ENCODE measurements around the gene DLST. TPM values are rescaled to one million over a fixed set of nuclear protein-coding genes. Genes with fewer than 3 reads are reported as not detected.

DLST gene
- total RNA-seq, 4 donors from 2014 or later: 79.3 to 98.7 (median 87.8) TPM

DNA sequence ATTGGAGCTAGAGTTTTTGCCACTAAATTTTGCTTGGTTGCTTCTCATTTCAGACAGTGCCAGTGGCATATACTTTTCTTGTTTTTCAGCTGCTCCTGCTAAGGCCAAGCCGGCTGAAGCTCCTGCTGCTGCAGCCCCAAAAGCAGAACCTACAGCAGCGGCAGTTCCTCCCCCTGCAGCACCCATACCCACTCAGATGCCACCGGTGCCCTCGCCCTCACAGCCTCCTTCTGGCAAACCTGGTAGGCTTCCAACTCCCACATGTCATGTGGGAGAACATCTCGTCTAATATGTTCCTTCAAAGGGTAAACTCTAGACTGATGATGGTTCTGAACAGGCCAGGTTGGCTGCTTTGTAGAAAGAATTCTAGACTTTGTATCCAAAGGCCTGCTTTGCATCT is 11.0 kb downstream of the DLST start:
- peaks cover 26 to 91% of the 10 kb centered on the region in 2 donors for H3K36me3 ChIP-seq
- WGBS, 2 donors (ENCODE audit: low coverage in 1 of 2): 75% methylated on average over 2 to 4 of the region's 5 CpGs
- no peak for ATAC-seq

DNA sequence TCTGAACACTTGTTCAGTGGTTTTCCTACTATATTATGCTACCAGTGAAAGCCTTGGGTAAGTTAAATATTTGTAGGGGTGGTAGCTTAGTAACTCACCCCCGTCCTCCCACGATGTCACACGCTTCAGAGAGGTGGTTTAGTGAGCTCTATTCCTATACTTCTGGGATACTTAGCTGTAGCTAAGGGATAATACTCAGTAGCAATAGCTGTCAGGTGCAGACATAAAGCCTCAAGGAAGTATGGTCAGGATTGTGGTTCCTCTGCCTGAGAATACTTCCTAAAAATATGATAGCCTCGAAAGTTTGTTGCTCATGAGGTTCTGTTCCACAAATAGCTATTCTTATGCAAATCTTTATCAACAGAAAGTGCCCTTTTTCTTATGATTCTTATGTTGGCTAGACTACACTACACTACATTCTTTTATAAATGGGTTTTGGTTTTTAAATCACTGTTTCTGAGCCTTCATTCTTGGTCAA is 11.9 kb downstream of the DLST start:
- WGBS, 2 donors (ENCODE audit: low coverage in 1 of 2): 58 to 75% methylated on average over 3 to 4 of the region's 4 CpGs
- H3K27ac ChIP-seq: no peak overlapping the region
- TF ChIP-seq, protein P1, sequence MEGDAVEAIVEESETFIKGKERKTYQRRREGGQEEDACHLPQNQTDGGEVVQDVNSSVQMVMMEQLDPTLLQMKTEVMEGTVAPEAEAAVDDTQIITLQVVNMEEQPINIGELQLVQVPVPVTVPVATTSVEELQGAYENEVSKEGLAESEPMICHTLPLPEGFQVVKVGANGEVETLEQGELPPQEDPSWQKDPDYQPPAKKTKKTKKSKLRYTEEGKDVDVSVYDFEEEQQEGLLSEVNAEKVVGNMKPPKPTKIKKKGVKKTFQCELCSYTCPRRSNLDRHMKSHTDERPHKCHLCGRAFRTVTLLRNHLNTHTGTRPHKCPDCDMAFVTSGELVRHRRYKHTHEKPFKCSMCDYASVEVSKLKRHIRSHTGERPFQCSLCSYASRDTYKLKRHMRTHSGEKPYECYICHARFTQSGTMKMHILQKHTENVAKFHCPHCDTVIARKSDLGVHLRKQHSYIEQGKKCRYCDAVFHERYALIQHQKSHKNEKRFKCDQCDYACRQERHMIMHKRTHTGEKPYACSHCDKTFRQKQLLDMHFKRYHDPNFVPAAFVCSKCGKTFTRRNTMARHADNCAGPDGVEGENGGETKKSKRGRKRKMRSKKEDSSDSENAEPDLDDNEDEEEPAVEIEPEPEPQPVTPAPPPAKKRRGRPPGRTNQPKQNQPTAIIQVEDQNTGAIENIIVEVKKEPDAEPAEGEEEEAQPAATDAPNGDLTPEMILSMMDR (IDR thresholded peaks at IDR 0.05): no peak
- TF ChIP-seq POLR2A (IDR thresholded peaks at IDR 0.05) (no peak), EP300 (IDR thresholded peaks at IDR 0.05) (no peak), POLR2AphosphoS5 (IDR thresholded peaks at IDR 0.05) (no peak)
- peaks cover 29 to 100% of the 10 kb centered on the region in 2 donors for H3K36me3 ChIP-seq
- H3K4me3 ChIP-seq: no peak overlapping the region
- H3K9me3 ChIP-seq: no peaks in the 10 kb centered on the region
- H3K4me1 ChIP-seq: peaks cover 0 to 4% (median 0%) of the 10 kb centered on the region in 3 donors
- ATAC-seq: no peak
- no peaks in the 10 kb centered on the region for H3K27me3 ChIP-seq

More for the DNA sequence above, 11.0 kb downstream of the DLST start:
- Histone ChIP-seq H3K27me3 (no peaks in the 10 kb centered on the region), H3K4me1 (peaks cover 0 to 13% (median 0%) of the 10 kb centered on the region in 3 donors), H3K4me3 (no peak overlapping the region), H3K9me3 (no peaks in the 10 kb centered on the region), H3K27ac (no peak overlapping the region)
- TF ChIP-seq, protein P1 (IDR thresholded peaks at IDR 0.05): no peak
- no peak for TF ChIP-seq POLR2AphosphoS5 (IDR thresholded peaks at IDR 0.05)
- TF ChIP-seq EP300 (IDR thresholded peaks at IDR 0.05): no peak
- TF ChIP-seq POLR2A (IDR thresholded peaks at IDR 0.05): no peak

DNA sequence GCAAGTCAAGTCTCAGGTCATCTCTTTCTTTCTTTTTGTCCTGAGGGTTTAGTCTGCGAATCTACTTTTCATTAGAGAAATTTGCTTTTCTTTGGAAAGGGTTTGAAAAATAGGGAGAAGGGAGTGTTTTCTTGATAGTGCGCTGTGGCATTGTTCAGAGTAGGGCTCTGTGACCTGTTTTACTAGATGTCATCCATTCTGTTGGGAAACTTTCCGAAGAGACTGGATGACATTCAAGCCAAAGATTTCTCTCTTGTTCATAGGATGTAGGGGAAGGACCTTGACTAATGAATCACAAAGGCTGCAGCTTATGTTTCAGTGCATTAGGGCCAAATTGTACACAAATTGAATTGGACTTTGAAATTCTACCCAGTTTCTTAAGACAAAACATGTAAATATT is 14.7 kb downstream of the DLST start:
- H3K4me1 ChIP-seq: no peaks in the 10 kb centered on the region
- H3K9me3 ChIP-seq: no peaks in the 10 kb centered on the region
- no peaks in the 10 kb centered on the region for H3K27me3 ChIP-seq
- ATAC-seq: no peak
- no peak overlapping the region for H3K27ac ChIP-seq
- TF ChIP-seq POLR2AphosphoS5 (IDR thresholded peaks at IDR 0.05): no peak
- TF ChIP-seq, protein P1 (IDR thresholded peaks at IDR 0.05): no peak
- no peak for TF ChIP-seq EP300 (IDR thresholded peaks at IDR 0.05)
- WGBS, 2 donors (ENCODE audit: low coverage in 1 of 2): 87 to 96% methylated on average over 3 of the region's 3 CpGs
- H3K4me3 ChIP-seq: no peak overlapping the region
- peaks cover 30 to 100% of the 10 kb centered on the region in 2 donors for H3K36me3 ChIP-seq

DNA sequence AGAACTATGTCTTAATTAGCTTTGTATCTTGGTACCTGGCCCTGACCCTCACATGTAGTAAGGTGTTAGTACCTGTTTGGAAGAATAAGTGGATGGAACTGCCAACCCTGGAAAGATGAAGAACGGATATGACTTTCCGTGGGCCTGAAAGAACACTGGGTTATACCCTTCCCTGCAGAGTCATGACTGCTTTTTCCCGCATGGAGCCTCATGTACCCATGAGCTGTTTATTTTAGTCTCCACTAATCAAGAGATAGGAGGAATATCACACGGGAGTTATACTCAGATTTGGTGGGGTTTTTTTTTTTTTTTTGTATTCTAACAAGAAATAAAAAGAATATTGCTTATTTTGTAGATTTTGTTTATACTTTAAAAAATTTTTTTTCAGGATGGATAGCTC is 15.9 kb downstream of the DLST start:
- H3K27me3 ChIP-seq: no peaks in the 10 kb centered on the region
- no peak overlapping the region for H3K4me3 ChIP-seq
- no peak for ATAC-seq
- TF ChIP-seq POLR2A (IDR thresholded peaks at IDR 0.05) (no peak), POLR2AphosphoS5 (IDR thresholded peaks at IDR 0.05) (no peak)
- TF ChIP-seq, protein P1 (IDR thresholded peaks at IDR 0.05): no peak
- no peaks in the 10 kb centered on the region for H3K4me1 ChIP-seq
- H3K36me3 ChIP-seq: peaks cover 30 to 100% of the 10 kb centered on the region in 2 donors
- H3K9me3 ChIP-seq: no peaks in the 10 kb centered on the region
- no peak overlapping the region for H3K27ac ChIP-seq
- 66% methylated on average over 4 of the region's 4 CpGs for WGBS, 2 donors (ENCODE audit: low coverage in 1 of 2)

DNA sequence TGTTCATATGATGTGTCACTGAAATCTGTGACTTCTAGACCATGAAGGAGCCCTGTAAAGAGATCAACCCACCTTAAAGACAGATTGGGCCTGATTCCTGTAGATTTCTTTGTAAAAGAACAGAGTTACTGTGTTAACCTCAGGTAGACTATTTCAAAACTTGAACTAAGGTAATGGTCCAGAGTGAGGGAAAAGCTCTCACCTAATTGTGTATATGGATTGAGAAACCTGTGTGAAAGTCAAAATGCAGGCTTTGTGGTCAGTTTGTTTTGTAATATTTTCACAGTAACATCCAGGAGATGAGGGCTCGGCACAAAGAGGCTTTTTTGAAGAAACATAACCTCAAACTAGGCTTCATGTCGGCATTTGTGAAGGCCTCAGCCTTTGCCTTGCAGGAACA is 16.4 kb downstream of the DLST start:
- TF ChIP-seq, protein P1 (IDR thresholded peaks at IDR 0.05): no peak
- TF ChIP-seq POLR2A (IDR thresholded peaks at IDR 0.05) (no peak), EP300 (IDR thresholded peaks at IDR 0.05) (no peak), POLR2AphosphoS5 (IDR thresholded peaks at IDR 0.05) (no peak)

More for the DNA sequence above, 16.4 kb downstream of the DLST start:
- H3K9me3 ChIP-seq: no peaks in the 10 kb centered on the region
- WGBS, 2 donors (ENCODE audit: low coverage in 1 of 2): 90 to 100% methylated on average over 1 to 2 of the region's 2 CpGs
- peaks cover 27 to 100% of the 10 kb centered on the region in 2 donors for H3K36me3 ChIP-seq
- no peaks in the 10 kb centered on the region for H3K4me1 ChIP-seq
- no peak overlapping the region for H3K4me3 ChIP-seq
- no peaks in the 10 kb centered on the region for H3K27me3 ChIP-seq
- H3K27ac ChIP-seq: no peak overlapping the region
- ATAC-seq: no peak
